Caco-2 (cell line): ENCODE data around the gene LARP4B. TPM values are rescaled to one million over a fixed set of nuclear protein-coding genes. Genes with fewer than 3 reads are reported as not detected.

Experiments
- BruUV-seq: library from RNA; stranded (reverse); fragments of 400-500 nt; replicated peaks from 2 replicates; lab custom pipeline; 2021; lab: Mats Ljungman, UMichigan
- CTCF ChIA-PET: fragments of 300-600 bp; sonication (Branson Sonifier 250); formaldehyde crosslinking; loops from one replicate; lab custom pipeline; 2022; ENCODE audit warnings: antibody characterized with exemption; lab: Charles Lee
- POLR2A ChIA-PET: fragments of 300-600 bp; sonication (Branson Sonifier 250); formaldehyde crosslinking; loops from one replicate; lab custom pipeline; 2022; ENCODE audit warnings: antibody characterized with exemption; lab: Charles Lee
- DNase-seq, 2 experiments: peaks; one replicate each; pipeline versions ENCODE4 v3.0.0 to v3.0.0-alpha.2; 2020 to 2022
- H3K27me3 ChIP-seq: replicated peaks from 2 replicates; pipeline ENCODE4 v1.6.0; 2011; ENCODE audit warnings: low read length; ENCODE audit not compliant: control insufficient read depth, insufficient read depth
- H3K36me3 ChIP-seq: 2 replicates; pipeline ENCODE4 v1.5.1; 2011; ENCODE audit warnings: low read length; ENCODE audit not compliant: control insufficient read depth, insufficient read depth
- H3K4me1 ChIP-seq: fragments of 250-450 bp; sonication (Bioruptor Pico); 2 replicates; pipeline ENCODE4 v1.5.1; 2020; ENCODE audit warnings: mild to moderate bottlenecking
- H3K4me3 ChIP-seq: 2 replicates; pipeline ENCODE4 v1.5.1; 2011; ENCODE audit warnings: low read depth, mild to moderate bottlenecking, control low read depth, low read length
- H3K9me3 ChIP-seq: fragments of 250-450 bp; sonication (Bioruptor Pico); 2 replicates; pipeline ENCODE4 v1.5.1; 2020; ENCODE audit warnings: mild to moderate bottlenecking, moderate library complexity
- H3K27ac Mint-ChIP-seq: one replicate; pipeline ENCODE4 v1.8.0; 2022; ENCODE audit warnings: mixed read lengths; ENCODE audit not compliant: unreplicated experiment
- H3K27me3 Mint-ChIP-seq: one replicate; pipeline ENCODE4 v1.8.0; 2022; ENCODE audit warnings: mixed read lengths; ENCODE audit not compliant: insufficient read depth, unreplicated experiment
- H3K36me3 Mint-ChIP-seq: one replicate; pipeline ENCODE4 v1.8.0; 2022; ENCODE audit warnings: mild to moderate bottlenecking, mixed read lengths; ENCODE audit not compliant: insufficient read depth, unreplicated experiment
- H3K4me1 Mint-ChIP-seq: one replicate; pipeline ENCODE4 v1.8.0; 2022; ENCODE audit warnings: low read depth, mixed read lengths; ENCODE audit not compliant: unreplicated experiment
- H3K4me3 Mint-ChIP-seq: one replicate; pipeline ENCODE4 v1.8.0; 2022; ENCODE audit warnings: mild to moderate bottlenecking, moderate library complexity, mixed read lengths; ENCODE audit not compliant: unreplicated experiment
- H3K9me3 Mint-ChIP-seq: one replicate; pipeline ENCODE4 v1.8.0; 2022; ENCODE audit warnings: mixed read lengths; ENCODE audit not compliant: unreplicated experiment
- intact Hi-C: fragments of 100-400 bp; cut with micrococcal nuclease; formaldehyde crosslinking; loops from one replicate; pipeline ENCODE4 v1.10.0; 2022; ENCODE audit not compliant: unreplicated experiment
- total RNA-seq: library from RNA; stranded (reverse); gene quantifications from 2 replicates; pipeline ENCODE4 v1.2.3, GENCODE V29; 2022
- TF ChIP-seq, protein P1 (sequence below), 2 experiments: fragments of 200-600 bp in 1 of 2; IDR thresholded peaks; 1 replicate in 1 of 2; 2 replicates in 1 of 2; pipeline versions ENCODE4 v1.5.1 to v1.8.0; 2011 to 2022; ENCODE audit warnings: antibody characterized with exemption in 1 of 2, control low read depth in 1 of 2, inconsistent platforms in 1 of 2, low read depth in 1 of 2, low read length in 1 of 2, mild to moderate bottlenecking in 1 of 2, moderate library complexity in 1 of 2; ENCODE audit not compliant: insufficient read depth in 1 of 2, severe bottlenecking in 1 of 2, unreplicated experiment in 1 of 2

LARP4B gene
- total RNA-seq, 1 experiment from 2014 or later = 235 TPM

- H3K27ac Mint-ChIP-seq = no peak overlapping the region
- no TSS peak for BruUV-seq
These were observed 134.3 kb downstream of the LARP4B start for GRCh38 chr10:797179-797578.

DNA sequence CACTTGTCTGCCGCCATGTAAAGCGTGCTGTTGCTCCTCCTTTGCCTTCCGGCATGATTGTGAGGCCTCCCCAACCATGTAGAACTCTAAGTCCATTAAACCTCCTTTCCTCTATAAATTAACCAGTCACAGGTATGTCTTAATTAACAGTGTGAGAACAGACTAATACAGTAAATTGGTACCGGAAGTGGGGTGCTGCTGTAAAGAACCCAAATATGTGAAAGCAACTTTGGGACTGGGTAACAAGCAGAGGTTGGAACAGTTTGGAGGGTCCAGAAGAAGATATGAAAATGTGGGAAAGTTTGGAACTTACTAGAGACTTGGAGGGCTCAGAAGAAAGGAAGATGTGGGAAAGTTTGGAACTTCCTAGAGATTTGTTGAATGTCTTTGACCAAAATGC is 135.3 kb downstream of the LARP4B start:
- H3K4me1 ChIP-seq = no peaks in the 10 kb centered on the region
- Mint-ChIP-seq H3K27ac (peak overlapping the region; percentile 7), H3K36me3 (peaks cover 80% of the 10 kb centered on the region), H3K4me3 (no peak overlapping the region), H3K27me3 (no peaks in the 10 kb centered on the region), H3K4me1 (no peaks in the 10 kb centered on the region), H3K9me3 (peaks cover 65% of the 10 kb centered on the region)
- TF ChIP-seq, protein P1, sequence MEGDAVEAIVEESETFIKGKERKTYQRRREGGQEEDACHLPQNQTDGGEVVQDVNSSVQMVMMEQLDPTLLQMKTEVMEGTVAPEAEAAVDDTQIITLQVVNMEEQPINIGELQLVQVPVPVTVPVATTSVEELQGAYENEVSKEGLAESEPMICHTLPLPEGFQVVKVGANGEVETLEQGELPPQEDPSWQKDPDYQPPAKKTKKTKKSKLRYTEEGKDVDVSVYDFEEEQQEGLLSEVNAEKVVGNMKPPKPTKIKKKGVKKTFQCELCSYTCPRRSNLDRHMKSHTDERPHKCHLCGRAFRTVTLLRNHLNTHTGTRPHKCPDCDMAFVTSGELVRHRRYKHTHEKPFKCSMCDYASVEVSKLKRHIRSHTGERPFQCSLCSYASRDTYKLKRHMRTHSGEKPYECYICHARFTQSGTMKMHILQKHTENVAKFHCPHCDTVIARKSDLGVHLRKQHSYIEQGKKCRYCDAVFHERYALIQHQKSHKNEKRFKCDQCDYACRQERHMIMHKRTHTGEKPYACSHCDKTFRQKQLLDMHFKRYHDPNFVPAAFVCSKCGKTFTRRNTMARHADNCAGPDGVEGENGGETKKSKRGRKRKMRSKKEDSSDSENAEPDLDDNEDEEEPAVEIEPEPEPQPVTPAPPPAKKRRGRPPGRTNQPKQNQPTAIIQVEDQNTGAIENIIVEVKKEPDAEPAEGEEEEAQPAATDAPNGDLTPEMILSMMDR (IDR thresholded peaks at IDR 0.05; ENCODE audit: insufficient read depth in 1 of 2, low read depth in 1 of 2, low read length in 1 of 2, severe bottlenecking in 1 of 2, unreplicated experiment in 1 of 2) = no peak
- POLR2A ChIA-PET = no interaction called here
- H3K4me3 ChIP-seq = no peak overlapping the region
- no peak for DNase-seq
- intact Hi-C loops = no loop called here
- CTCF ChIA-PET = no interaction called here
- no peaks in the 10 kb centered on the region for H3K36me3 ChIP-seq
- no peaks in the 10 kb centered on the region for H3K27me3 ChIP-seq
- BruUV-seq = no TSS peak
- H3K9me3 ChIP-seq = peaks cover 29% of the 10 kb centered on the region

More at GRCh38 chr10:797179-797578, 134.3 kb downstream of the LARP4B start:
- H3K4me3 ChIP-seq = no peak overlapping the region
- CTCF ChIA-PET = no interaction called here
- H3K4me1 ChIP-seq = no peaks in the 10 kb centered on the region
- peak in 1 of 2 experiments; percentile 18 for DNase-seq
- H3K4me3 Mint-ChIP-seq = no peak overlapping the region
- H3K27me3 ChIP-seq = no peaks in the 10 kb centered on the region
- no peaks in the 10 kb centered on the region for H3K36me3 ChIP-seq
- POLR2A ChIA-PET = no interaction called here
- H3K9me3 Mint-ChIP-seq = peaks cover 65% of the 10 kb centered on the region
- intact Hi-C loops = no loop called here
- peaks cover 29% of the 10 kb centered on the region for H3K9me3 ChIP-seq
- H3K27me3 Mint-ChIP-seq = no peaks in the 10 kb centered on the region
- H3K36me3 Mint-ChIP-seq = peaks cover 81% of the 10 kb centered on the region
- H3K4me1 Mint-ChIP-seq = no peaks in the 10 kb centered on the region
- TF ChIP-seq, protein P1 (IDR thresholded peaks at IDR 0.05; ENCODE audit: insufficient read depth in 1 of 2, low read depth in 1 of 2, low read length in 1 of 2, severe bottlenecking in 1 of 2, unreplicated experiment in 1 of 2) = no peak

GRCh38 chr10:794382-794956 is 137.0 kb downstream of the LARP4B start:
- peak in 1 of 2 experiments; percentile 41 for DNase-seq
- H3K4me1 ChIP-seq = peaks cover 6% of the 10 kb centered on the region; the same call in 1 of the 2 replicates
- POLR2A ChIA-PET = no interaction called here
- peaks cover 29% of the 10 kb centered on the region for H3K9me3 ChIP-seq
- Mint-ChIP-seq H3K9me3 (peaks cover 52% of the 10 kb centered on the region), H3K27me3 (no peaks in the 10 kb centered on the region), H3K4me3 (no peak overlapping the region), H3K36me3 (peaks cover 76% of the 10 kb centered on the region), H3K27ac (no peak overlapping the region), H3K4me1 (no peaks in the 10 kb centered on the region)
- BruUV-seq = no TSS peak
- no peaks in the 10 kb centered on the region for H3K36me3 ChIP-seq
- intact Hi-C loops = no loop called here
- CTCF ChIA-PET = interaction anchor here (0.6 kb wide), 1 partner anchor 34 kb away, joined by 3 read pairs; no protein-coding TSS in a partner anchor
- H3K4me3 ChIP-seq = no peak overlapping the region
- TF ChIP-seq, protein P1 (IDR thresholded peaks at IDR 0.05; ENCODE audit: insufficient read depth in 1 of 2, low read depth in 1 of 2, low read length in 1 of 2, severe bottlenecking in 1 of 2, unreplicated experiment in 1 of 2) = no peak
- no peaks in the 10 kb centered on the region for H3K27me3 ChIP-seq
